Testis (tissue), 3 donors: Measurements from ENCODE around the gene MRPS17. TPM values are rescaled to one million over a fixed set of nuclear protein-coding genes. Genes with fewer than 3 reads are reported as not detected.

Source experiments
- DNase-seq: peaks from one replicate; pipeline ENCODE4 v3.0.0-alpha.2; 2019
- H3K27ac ChIP-seq, 2 donors: fragments of 200-600 bp; sonication (generic); one replicate each; pipeline ENCODE4 v1.5.1; 2019
- H3K27me3 ChIP-seq: fragments of 200-600 bp; sonication (generic); one replicate; pipeline ENCODE4 v1.5.1; 2019
- H3K36me3 ChIP-seq: fragments of 200-600 bp; sonication (generic); one replicate; pipeline ENCODE4 v1.5.1; 2017; ENCODE audit warnings: low read depth; ENCODE audit errors: missing control alignments
- H3K4me1 ChIP-seq: fragments of 200-600 bp; sonication (generic); one replicate; pipeline ENCODE4 v1.5.1; 2019
- H3K4me3 ChIP-seq, 2 donors: fragments of 200-600 bp; sonication (generic); one replicate each; pipeline ENCODE4 v1.5.1; 2017 to 2019
- H3K9me3 ChIP-seq: fragments of 200-600 bp; sonication (generic); one replicate; pipeline ENCODE4 v1.5.1; 2017
- CTCF ChIP-seq, 3 experiments: fragments of 450-650 bp in 2 of 3; fragments of 200-600 bp in 1 of 3; sonication (generic) in 1 of 3; IDR thresholded peaks; one replicate each; pipeline ENCODE4 v1.5.1; 2016 to 2019; ENCODE audit warnings: antibody characterized with exemption in 3 of 3, mild to moderate bottlenecking in 2 of 3, moderate library complexity in 1 of 3
- POLR2A ChIP-seq: fragments of 450-650 bp; IDR thresholded peaks from one replicate; pipeline ENCODE4 v1.6.1; 2017; ENCODE audit warnings: antibody characterized with exemption, mild to moderate bottlenecking, moderate library complexity
- WGBS, 2 donors: methylation state at CpG; one replicate each; pipeline ENCODE4 v1.1.5; 2018; 5-methylcytosine and 5-hydroxymethylcytosine counted together
- intact Hi-C: fragments of 100-400 bp; cut with DNase I; formaldehyde crosslinking; loops from one replicate; pipeline ENCODE4 v1.15.1; 2023; ENCODE audit warnings: low total_unique reads
- polyA plus RNA-seq: library from polyadenylated mRNA; stranded (reverse); fragments of 350-450 nt; fragmentation: Illumina TruSeq; extraction: RNeasy Lipid Tissue Mini Kit (QIAGEN cat#74804); gene quantifications from one replicate; pipeline ENCODE4 v1.2.3, GENCODE V29; 2014; ENCODE audit warnings: low read depth, low replicate concordance; ENCODE audit not compliant: insufficient read depth
- total RNA-seq, 2 donors: library from RNA; depleted of rRNA; stranded (reverse); fragments of >200 nt; gene quantifications; one replicate each; pipeline ENCODE4 v1.2.3, GENCODE V29; 2016

The MRPS17 gene
- total and polyA plus RNA-seq, 3 donors from 2014 or later = 8.9 to 19.7 (median 10.7) TPM

GRCh38 chr7:55977831-55978230 lies 26.2 kb downstream of the MRPS17 start:
- 64 to 89% methylated on average over 4 of the region's 4 CpGs for WGBS, 2 donors
- intact Hi-C loops = no loop called here
- no peak for DNase-seq
- H3K9me3 ChIP-seq = no peaks in the 10 kb centered on the region
- H3K27me3 ChIP-seq = no peaks in the 10 kb centered on the region
- no peak overlapping the region for H3K4me3 ChIP-seq
- TF ChIP-seq POLR2A (no peak), CTCF (IDR thresholded peaks at IDR 0.05) (no peak)
- H3K4me1 ChIP-seq = no peaks in the 10 kb centered on the region
- no peaks in the 10 kb centered on the region for H3K36me3 ChIP-seq
- H3K27ac ChIP-seq = no peak overlapping the region

- 86 to 92% methylated on average over 3 of the region's 3 CpGs for WGBS, 2 donors
- H3K27me3 ChIP-seq = no peaks in the 10 kb centered on the region
- TF ChIP-seq CTCF (IDR thresholded peaks at IDR 0.05) (no peak), POLR2A (no peak)
- H3K4me1 ChIP-seq = no peaks in the 10 kb centered on the region
- no peak for DNase-seq
- H3K27ac ChIP-seq = no peak overlapping the region
- no peak overlapping the region for H3K4me3 ChIP-seq
- intact Hi-C loops = no loop called here
- H3K9me3 ChIP-seq = no peaks in the 10 kb centered on the region
- H3K36me3 ChIP-seq = no peaks in the 10 kb centered on the region
Observed at GRCh38 chr7:55980266-55980665, 28.6 kb downstream of the MRPS17 start.

GRCh38 chr7:55983537-55983936 lies 31.9 kb downstream of the MRPS17 start:
- Histone ChIP-seq H3K4me1 (no peaks in the 10 kb centered on the region), H3K4me3 (no peak overlapping the region), H3K27ac (no peak overlapping the region), H3K27me3 (no peaks in the 10 kb centered on the region), H3K36me3 (no peaks in the 10 kb centered on the region), H3K9me3 (no peaks in the 10 kb centered on the region)
- WGBS, 2 donors = 87 to 89% methylated on average over 3 of the region's 3 CpGs
- no peak for TF ChIP-seq POLR2A
- TF ChIP-seq CTCF (IDR thresholded peaks at IDR 0.05) = no peak
- intact Hi-C loops = no loop called here
- no peak for DNase-seq

GRCh38 chr7:55992346-55992745 lies 40.7 kb downstream of the MRPS17 start:
- Histone ChIP-seq H3K4me3 (no peak overlapping the region), H3K36me3 (no peaks in the 10 kb centered on the region), H3K4me1 (no peaks in the 10 kb centered on the region), H3K27ac (no peak overlapping the region), H3K9me3 (no peaks in the 10 kb centered on the region), H3K27me3 (no peaks in the 10 kb centered on the region)
- no peak for TF ChIP-seq CTCF (IDR thresholded peaks at IDR 0.05)
- TF ChIP-seq POLR2A = no peak
- 79 to 85% methylated on average over 3 of the region's 3 CpGs for WGBS, 2 donors
- intact Hi-C loops = no loop called here
- no peak for DNase-seq

GRCh38 chr7:55996856-55997500 lies 45.3 kb downstream of the MRPS17 start:
- H3K27ac ChIP-seq = no peak overlapping the region
- TF ChIP-seq CTCF (IDR thresholded peaks at IDR 0.05) (no peak), POLR2A (no peak)
- H3K9me3 ChIP-seq = no peaks in the 10 kb centered on the region
- peak; percentile 34 for DNase-seq
- no peaks in the 10 kb centered on the region for H3K27me3 ChIP-seq
- intact Hi-C loops = no loop called here
- H3K4me1 ChIP-seq = no peaks in the 10 kb centered on the region
- no peaks in the 10 kb centered on the region for H3K36me3 ChIP-seq
- no peak overlapping the region for H3K4me3 ChIP-seq
- 66 to 79% methylated on average over 8 of the region's 8 CpGs for WGBS, 2 donors
